ENCODE data around the gene TAOK1. TPM values are rescaled to one million over a fixed set of nuclear protein-coding genes. Genes with fewer than 3 reads are reported as not detected.
A peak's percentile ranks its signal among the peaks of the same experiment; 100 is the strongest.

TAOK1 gene
- total and polyA plus RNA-seq, 2 of the 13 experiments (the other 11 are each of a cell fraction or from before 2014, with no cell fraction given): 14.1 to 23.0 TPM

DNA sequence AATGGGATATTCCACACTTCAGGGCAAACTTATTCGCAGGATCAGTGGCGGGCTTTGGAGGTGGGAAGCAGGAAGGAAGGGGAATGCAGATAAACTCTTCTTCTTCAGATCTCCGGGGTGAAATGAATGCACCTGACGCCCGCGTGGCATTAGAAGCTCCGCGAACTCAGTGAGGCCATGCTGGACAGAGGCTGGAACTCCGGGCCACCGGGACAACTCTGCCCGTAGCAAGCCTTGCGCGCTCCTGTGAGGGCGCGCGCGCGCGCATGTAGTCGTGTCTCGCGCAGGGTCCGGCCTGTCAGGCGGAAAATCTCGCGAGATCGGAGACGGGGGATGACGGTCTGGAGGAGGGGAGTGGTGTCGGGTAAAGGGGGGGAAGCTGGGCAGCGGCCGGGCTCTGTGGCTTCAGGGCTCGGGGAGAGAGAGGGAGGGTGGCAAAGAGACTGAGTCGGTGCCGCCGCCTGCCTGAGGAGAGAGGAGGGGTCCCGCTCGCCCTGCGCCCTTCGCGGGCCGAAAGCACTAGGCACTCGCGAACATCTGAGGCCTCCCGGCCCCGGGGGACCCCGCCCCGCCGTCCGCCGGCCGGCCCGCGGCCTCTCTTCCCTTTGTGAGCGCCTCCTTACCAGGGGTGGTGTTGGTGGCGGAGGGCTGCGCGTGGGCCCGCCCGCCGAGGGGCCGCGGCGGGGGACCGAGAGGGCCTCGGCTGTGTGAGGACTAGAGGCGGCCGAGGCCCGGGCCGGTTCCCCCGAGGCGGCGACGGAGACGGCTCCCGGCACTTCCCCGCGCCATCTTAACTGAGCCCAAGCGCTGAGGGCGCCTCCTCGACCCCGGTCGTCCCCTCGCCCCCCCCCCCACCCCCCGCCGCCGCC, at the start of gene TAOK1 (continued):
- TF ChIP-seq, protein P1, sequence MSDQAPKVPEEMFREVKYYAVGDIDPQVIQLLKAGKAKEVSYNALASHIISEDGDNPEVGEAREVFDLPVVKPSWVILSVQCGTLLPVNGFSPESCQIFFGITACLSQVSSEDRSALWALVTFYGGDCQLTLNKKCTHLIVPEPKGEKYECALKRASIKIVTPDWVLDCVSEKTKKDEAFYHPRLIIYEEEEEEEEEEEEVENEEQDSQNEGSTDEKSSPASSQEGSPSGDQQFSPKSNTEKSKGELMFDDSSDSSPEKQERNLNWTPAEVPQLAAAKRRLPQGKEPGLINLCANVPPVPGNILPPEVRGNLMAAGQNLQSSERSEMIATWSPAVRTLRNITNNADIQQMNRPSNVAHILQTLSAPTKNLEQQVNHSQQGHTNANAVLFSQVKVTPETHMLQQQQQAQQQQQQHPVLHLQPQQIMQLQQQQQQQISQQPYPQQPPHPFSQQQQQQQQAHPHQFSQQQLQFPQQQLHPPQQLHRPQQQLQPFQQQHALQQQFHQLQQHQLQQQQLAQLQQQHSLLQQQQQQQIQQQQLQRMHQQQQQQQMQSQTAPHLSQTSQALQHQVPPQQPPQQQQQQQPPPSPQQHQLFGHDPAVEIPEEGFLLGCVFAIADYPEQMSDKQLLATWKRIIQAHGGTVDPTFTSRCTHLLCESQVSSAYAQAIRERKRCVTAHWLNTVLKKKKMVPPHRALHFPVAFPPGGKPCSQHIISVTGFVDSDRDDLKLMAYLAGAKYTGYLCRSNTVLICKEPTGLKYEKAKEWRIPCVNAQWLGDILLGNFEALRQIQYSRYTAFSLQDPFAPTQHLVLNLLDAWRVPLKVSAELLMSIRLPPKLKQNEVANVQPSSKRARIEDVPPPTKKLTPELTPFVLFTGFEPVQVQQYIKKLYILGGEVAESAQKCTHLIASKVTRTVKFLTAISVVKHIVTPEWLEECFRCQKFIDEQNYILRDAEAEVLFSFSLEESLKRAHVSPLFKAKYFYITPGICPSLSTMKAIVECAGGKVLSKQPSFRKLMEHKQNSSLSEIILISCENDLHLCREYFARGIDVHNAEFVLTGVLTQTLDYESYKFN (CRISPR knock-in tag; conservative IDR thresholded peaks at IDR 0.05): peak; percentile 52
- TF ChIP-seq, protein P2, sequence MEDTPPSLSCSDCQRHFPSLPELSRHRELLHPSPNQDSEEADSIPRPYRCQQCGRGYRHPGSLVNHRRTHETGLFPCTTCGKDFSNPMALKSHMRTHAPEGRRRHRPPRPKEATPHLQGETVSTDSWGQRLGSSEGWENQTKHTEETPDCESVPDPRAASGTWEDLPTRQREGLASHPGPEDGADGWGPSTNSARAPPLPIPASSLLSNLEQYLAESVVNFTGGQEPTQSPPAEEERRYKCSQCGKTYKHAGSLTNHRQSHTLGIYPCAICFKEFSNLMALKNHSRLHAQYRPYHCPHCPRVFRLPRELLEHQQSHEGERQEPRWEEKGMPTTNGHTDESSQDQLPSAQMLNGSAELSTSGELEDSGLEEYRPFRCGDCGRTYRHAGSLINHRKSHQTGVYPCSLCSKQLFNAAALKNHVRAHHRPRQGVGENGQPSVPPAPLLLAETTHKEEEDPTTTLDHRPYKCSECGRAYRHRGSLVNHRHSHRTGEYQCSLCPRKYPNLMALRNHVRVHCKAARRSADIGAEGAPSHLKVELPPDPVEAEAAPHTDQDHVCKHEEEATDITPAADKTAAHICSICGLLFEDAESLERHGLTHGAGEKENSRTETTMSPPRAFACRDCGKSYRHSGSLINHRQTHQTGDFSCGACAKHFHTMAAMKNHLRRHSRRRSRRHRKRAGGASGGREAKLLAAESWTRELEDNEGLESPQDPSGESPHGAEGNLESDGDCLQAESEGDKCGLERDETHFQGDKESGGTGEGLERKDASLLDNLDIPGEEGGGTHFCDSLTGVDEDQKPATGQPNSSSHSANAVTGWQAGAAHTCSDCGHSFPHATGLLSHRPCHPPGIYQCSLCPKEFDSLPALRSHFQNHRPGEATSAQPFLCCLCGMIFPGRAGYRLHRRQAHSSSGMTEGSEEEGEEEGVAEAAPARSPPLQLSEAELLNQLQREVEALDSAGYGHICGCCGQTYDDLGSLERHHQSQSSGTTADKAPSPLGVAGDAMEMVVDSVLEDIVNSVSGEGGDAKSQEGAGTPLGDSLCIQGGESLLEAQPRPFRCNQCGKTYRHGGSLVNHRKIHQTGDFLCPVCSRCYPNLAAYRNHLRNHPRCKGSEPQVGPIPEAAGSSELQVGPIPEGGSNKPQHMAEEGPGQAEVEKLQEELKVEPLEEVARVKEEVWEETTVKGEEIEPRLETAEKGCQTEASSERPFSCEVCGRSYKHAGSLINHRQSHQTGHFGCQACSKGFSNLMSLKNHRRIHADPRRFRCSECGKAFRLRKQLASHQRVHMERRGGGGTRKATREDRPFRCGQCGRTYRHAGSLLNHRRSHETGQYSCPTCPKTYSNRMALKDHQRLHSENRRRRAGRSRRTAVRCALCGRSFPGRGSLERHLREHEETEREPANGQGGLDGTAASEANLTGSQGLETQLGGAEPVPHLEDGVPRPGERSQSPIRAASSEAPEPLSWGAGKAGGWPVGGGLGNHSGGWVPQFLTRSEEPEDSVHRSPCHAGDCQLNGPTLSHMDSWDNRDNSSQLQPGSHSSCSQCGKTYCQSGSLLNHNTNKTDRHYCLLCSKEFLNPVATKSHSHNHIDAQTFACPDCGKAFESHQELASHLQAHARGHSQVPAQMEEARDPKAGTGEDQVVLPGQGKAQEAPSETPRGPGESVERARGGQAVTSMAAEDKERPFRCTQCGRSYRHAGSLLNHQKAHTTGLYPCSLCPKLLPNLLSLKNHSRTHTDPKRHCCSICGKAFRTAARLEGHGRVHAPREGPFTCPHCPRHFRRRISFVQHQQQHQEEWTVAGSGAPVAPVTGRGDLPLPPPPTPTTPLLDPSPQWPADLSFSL (CRISPR knock-in tag; IDR thresholded peaks at IDR 0.05): no peak
- no peak for TF ChIP-seq GLI4 (CRISPR knock-in tag; IDR thresholded peaks at IDR 0.05; ENCODE audit: borderline replicate concordance)
- no peak for TF ChIP-seq HOXA7 (CRISPR knock-in tag; IDR thresholded peaks at IDR 0.05)
- TF ChIP-seq FOXM1 (CRISPR knock-in tag; IDR thresholded peaks at IDR 0.05): no peak
- TF ChIP-seq ZNF709 (CRISPR knock-in tag; IDR thresholded peaks at IDR 0.05): peak; percentile 78; the same call in 1 of the 2 replicates
- TF ChIP-seq SIN3A (IDR thresholded peaks at IDR 0.05; ENCODE audit: borderline replicate concordance, low read depth, low read length): peak; percentile 85; the same call in 1 of the 2 replicates
- TF ChIP-seq, protein P3, sequence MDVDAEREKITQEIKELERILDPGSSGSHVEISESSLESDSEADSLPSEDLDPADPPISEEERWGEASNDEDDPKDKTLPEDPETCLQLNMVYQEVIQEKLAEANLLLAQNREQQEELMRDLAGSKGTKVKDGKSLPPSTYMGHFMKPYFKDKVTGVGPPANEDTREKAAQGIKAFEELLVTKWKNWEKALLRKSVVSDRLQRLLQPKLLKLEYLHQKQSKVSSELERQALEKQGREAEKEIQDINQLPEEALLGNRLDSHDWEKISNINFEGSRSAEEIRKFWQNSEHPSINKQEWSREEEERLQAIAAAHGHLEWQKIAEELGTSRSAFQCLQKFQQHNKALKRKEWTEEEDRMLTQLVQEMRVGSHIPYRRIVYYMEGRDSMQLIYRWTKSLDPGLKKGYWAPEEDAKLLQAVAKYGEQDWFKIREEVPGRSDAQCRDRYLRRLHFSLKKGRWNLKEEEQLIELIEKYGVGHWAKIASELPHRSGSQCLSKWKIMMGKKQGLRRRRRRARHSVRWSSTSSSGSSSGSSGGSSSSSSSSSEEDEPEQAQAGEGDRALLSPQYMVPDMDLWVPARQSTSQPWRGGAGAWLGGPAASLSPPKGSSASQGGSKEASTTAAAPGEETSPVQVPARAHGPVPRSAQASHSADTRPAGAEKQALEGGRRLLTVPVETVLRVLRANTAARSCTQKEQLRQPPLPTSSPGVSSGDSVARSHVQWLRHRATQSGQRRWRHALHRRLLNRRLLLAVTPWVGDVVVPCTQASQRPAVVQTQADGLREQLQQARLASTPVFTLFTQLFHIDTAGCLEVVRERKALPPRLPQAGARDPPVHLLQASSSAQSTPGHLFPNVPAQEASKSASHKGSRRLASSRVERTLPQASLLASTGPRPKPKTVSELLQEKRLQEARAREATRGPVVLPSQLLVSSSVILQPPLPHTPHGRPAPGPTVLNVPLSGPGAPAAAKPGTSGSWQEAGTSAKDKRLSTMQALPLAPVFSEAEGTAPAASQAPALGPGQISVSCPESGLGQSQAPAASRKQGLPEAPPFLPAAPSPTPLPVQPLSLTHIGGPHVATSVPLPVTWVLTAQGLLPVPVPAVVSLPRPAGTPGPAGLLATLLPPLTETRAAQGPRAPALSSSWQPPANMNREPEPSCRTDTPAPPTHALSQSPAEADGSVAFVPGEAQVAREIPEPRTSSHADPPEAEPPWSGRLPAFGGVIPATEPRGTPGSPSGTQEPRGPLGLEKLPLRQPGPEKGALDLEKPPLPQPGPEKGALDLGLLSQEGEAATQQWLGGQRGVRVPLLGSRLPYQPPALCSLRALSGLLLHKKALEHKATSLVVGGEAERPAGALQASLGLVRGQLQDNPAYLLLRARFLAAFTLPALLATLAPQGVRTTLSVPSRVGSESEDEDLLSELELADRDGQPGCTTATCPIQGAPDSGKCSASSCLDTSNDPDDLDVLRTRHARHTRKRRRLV (CRISPR knock-in tag; IDR thresholded peaks at IDR 0.05): no peak
- no peak for TF ChIP-seq ZNF549 (CRISPR knock-in tag; IDR thresholded peaks at IDR 0.05)
- TF ChIP-seq, protein P4, sequence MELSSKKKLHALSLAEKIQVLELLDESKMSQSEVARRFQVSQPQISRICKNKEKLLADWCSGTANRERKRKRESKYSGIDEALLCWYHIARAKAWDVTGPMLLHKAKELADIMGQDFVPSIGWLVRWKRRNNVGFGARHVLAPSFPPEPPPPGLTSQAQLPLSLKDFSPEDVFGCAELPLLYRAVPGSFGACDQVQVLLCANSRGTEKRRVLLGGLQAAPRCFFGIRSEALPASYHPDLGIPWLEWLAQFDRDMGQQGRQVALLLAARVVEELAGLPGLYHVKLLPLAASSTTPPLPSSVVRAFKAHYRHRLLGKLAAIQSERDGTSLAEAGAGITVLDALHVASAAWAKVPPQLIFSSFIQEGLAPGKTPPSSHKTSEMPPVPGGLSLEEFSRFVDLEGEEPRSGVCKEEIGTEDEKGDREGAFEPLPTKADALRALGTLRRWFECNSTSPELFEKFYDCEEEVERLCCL (CRISPR knock-in tag; IDR thresholded peaks at IDR 0.05; ENCODE audit: borderline replicate concordance): no peak

Measured in HepG2 (cell line).